ENCODE data around the gene COMP. TPM values are rescaled to one million over a fixed set of nuclear protein-coding genes. Genes with fewer than 3 reads are reported as not detected.

Gene COMP
- polyA plus RNA-seq, 1 donor (not counting 4 experiments of a cell fraction or from before 2014, with no cell fraction given): not detected

- H3K4me2 ChIP-seq (ENCODE audit: control insufficient read depth, extremely low read depth, insufficient read depth, low read depth, low read length): peak overlapping the region; percentile 98
- peaks cover 2% of the 10 kb centered on the region for H3K9me1 ChIP-seq (ENCODE audit: control insufficient read depth, extremely low read depth, insufficient read depth, low read length)
- peak overlapping the region; percentile 79 for H3K27ac ChIP-seq (ENCODE audit: control insufficient read depth, insufficient read depth, low read length)
- dilution Hi-C loops (cut with MboI; ENCODE audit: extremely low pct_ligation_motif_present, low sequenced_read_pairs): no loop called here
- H3K27me3 ChIP-seq (ENCODE audit: control insufficient read depth, extremely low read depth, insufficient read depth, low read length): no peaks in the 10 kb centered on the region
- peaks cover 58% of the 10 kb centered on the region for H3K79me2 ChIP-seq (ENCODE audit: control insufficient read depth, insufficient read depth, low read length)
- peak overlapping the region; percentile 81 to 98 (median 86) for H3K4me3 ChIP-seq (ENCODE audit: control insufficient read depth in 2 of 3, extremely low read depth in 1 of 3, insufficient read depth in 2 of 3, low read depth in 1 of 3, low read length in 3 of 3)
- H2AFZ ChIP-seq (ENCODE audit: control insufficient read depth, low read length): no peak overlapping the region
- TF ChIP-seq EZH2 (IDR thresholded peaks at IDR 0.05; ENCODE audit: low read length): no peak
- TF ChIP-seq, protein P1, sequence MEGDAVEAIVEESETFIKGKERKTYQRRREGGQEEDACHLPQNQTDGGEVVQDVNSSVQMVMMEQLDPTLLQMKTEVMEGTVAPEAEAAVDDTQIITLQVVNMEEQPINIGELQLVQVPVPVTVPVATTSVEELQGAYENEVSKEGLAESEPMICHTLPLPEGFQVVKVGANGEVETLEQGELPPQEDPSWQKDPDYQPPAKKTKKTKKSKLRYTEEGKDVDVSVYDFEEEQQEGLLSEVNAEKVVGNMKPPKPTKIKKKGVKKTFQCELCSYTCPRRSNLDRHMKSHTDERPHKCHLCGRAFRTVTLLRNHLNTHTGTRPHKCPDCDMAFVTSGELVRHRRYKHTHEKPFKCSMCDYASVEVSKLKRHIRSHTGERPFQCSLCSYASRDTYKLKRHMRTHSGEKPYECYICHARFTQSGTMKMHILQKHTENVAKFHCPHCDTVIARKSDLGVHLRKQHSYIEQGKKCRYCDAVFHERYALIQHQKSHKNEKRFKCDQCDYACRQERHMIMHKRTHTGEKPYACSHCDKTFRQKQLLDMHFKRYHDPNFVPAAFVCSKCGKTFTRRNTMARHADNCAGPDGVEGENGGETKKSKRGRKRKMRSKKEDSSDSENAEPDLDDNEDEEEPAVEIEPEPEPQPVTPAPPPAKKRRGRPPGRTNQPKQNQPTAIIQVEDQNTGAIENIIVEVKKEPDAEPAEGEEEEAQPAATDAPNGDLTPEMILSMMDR (optimal IDR thresholded peaks at IDR 0.05 in 1 of 3, IDR thresholded peaks at IDR 0.05 in 1 of 3, conservative IDR thresholded peaks at IDR 0.05 in 1 of 3; ENCODE audit: extremely low read depth in 1 of 3, insufficient read depth in 2 of 3, low read length in 3 of 3): peak in 2 of 3 experiments; percentile 24 to 25
- FAIRE-seq: no peak
- peak overlapping the region; percentile 94 for H3K9ac ChIP-seq (ENCODE audit: control insufficient read depth, extremely low read depth, insufficient read depth, low read length)
- peaks cover 46% of the 10 kb centered on the region for H4K20me1 ChIP-seq (ENCODE audit: control insufficient read depth, extremely low read depth, insufficient read depth, low read length)
- H3K4me1 ChIP-seq (ENCODE audit: control insufficient read depth, extremely low read depth, insufficient read depth, low read length): peaks cover 19% of the 10 kb centered on the region
- peaks cover 6 to 27% of the 10 kb centered on the region in 2 experiments for H3K36me3 ChIP-seq (ENCODE audit: control insufficient read depth in 2 of 2, extremely low read depth in 1 of 2, insufficient read depth in 2 of 2, low read length in 2 of 2)
- no peaks in the 10 kb centered on the region for H3K9me3 ChIP-seq (ENCODE audit: control insufficient read depth, low read depth, low read length)
- no peak for DNase-seq (ENCODE audit: low read depth, low spot score)
These were observed 41.4 kb upstream of the COMP start for GRCh38 chr19:18832306-18833140.

DNA sequence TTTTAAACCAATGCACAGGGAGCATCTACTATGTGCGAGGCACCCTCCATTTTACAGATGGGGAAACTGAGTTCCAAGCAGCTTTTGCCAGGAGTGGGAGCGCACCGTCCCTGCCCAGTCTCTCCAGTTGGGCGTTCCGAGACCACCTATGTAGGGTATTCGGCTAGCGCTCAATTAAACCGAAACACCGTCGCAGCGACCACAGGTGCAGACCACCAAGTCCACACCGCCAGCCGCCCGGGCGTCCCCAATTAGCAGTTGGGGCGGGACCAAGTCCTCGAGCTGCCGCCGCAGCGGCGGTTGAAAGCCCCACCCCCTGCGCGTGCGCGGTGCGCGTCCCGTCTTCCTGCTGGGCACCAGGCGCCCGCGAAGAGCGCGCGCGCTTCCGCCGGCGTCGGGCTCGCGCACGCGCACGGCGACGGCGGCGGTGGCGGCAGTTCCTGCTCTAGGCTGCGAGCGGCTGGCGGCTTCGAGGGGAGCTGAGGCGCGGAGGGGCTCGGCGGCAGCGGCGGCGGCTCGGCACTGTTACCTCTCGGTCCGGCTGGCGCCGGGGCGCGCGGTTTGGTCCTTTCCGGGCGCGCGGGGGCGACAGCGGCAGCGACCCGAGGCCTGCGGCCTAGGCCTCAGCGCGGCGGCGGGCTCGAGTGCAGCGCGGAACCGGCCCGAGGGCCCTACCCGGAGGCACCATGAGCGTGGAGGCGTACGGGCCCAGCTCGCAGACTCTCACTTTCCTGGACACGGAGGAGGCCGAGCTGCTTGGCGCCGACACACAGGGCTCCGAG lies 40.6 kb upstream of the COMP start, which contains the start of gene UPF1:
UPF1 (plus strand) TSS at position 436 of the 782 bp plus-strand sequence; CDS start at position 687, 251 bp downstream.
- Histone ChIP-seq H3K4me2 (ENCODE audit: control insufficient read depth, extremely low read depth, insufficient read depth, low read depth, low read length) (peak within 1 kb of the TSS; percentile 98), H3K79me2 (ENCODE audit: control insufficient read depth, insufficient read depth, low read length) (peaks cover 50% of the 10 kb centered on the region), H3K9ac (ENCODE audit: control insufficient read depth, extremely low read depth, insufficient read depth, low read length) (peak within 1 kb of the TSS; percentile 94), H3K27me3 (ENCODE audit: control insufficient read depth, extremely low read depth, insufficient read depth, low read length) (no peaks in the 10 kb centered on the region), H3K4me3 (ENCODE audit: control insufficient read depth in 2 of 3, extremely low read depth in 1 of 3, insufficient read depth in 2 of 3, low read depth in 1 of 3, low read length in 3 of 3) (peak within 1 kb of the TSS; percentile 81 to 98 (median 86)), H2AFZ (ENCODE audit: control insufficient read depth, low read length) (peak within 1 kb of the TSS; percentile 98), H3K36me3 (ENCODE audit: control insufficient read depth in 2 of 2, extremely low read depth in 1 of 2, insufficient read depth in 2 of 2, low read length in 2 of 2) (peaks cover 4 to 20% of the 10 kb centered on the region in 2 experiments), H3K9me1 (ENCODE audit: control insufficient read depth, extremely low read depth, insufficient read depth, low read length) (peaks cover 2% of the 10 kb centered on the region), H3K9me3 (ENCODE audit: control insufficient read depth, low read depth, low read length) (peaks cover 2% of the 10 kb centered on the region), H4K20me1 (ENCODE audit: control insufficient read depth, extremely low read depth, insufficient read depth, low read length) (peaks cover 39% of the 10 kb centered on the region), H3K27ac (ENCODE audit: control insufficient read depth, insufficient read depth, low read length) (peak within 1 kb of the TSS; percentile 79), H3K4me1 (ENCODE audit: control insufficient read depth, extremely low read depth, insufficient read depth, low read length) (peaks cover 19% of the 10 kb centered on the region)
- dilution Hi-C loops (cut with MboI; ENCODE audit: extremely low pct_ligation_motif_present, low sequenced_read_pairs): no loop called here
- no peak for FAIRE-seq
- DNase-seq (ENCODE audit: low read depth, low spot score): peak; percentile 38
- TF ChIP-seq EZH2 (IDR thresholded peaks at IDR 0.05; ENCODE audit: low read length): no peak
- TF ChIP-seq, protein P1 (optimal IDR thresholded peaks at IDR 0.05 in 1 of 3, IDR thresholded peaks at IDR 0.05 in 1 of 3, conservative IDR thresholded peaks at IDR 0.05 in 1 of 3; ENCODE audit: extremely low read depth in 1 of 3, insufficient read depth in 2 of 3, low read length in 3 of 3): no peak
